PC-9 (cell line): ENCODE measurements around the gene TSPEAR.

Experiments
- CTCF ChIP-seq: fragments of 200-600 bp; sonication (generic); conservative IDR thresholded peaks from 2 replicates; pipeline ENCODE4 v1.6.1; 2017; ENCODE audit warnings: mixed run types, antibody characterized with exemption, mild to moderate bottlenecking, moderate library complexity
- EZH2 ChIP-seq: fragments of 200-600 bp; sonication (generic); IDR thresholded peaks from 2 replicates; pipeline ENCODE4 v1.8.0; 2017; ENCODE audit warnings: antibody characterized with exemption, low read depth

- TF ChIP-seq CTCF (no peak), EZH2 (no peak)
These were observed 203.0 kb downstream of the TSPEAR start for GRCh38 chr21:44508426-44508710.
